GM10847 (cell line): Measurements from ENCODE around the gene NEU2.

ENCODE experiments used
- POLR2A ChIP-seq: IDR thresholded peaks from 2 replicates; pipeline ENCODE4 v1.6.1; 2011; ENCODE audit not compliant: insufficient read length; ENCODE audit errors: extremely low read depth

The NEU2 gene

GRCh38 chr2:233032551-233033320 lies at the start of gene NEU2:
NEU2 (plus strand) TSS chr2:233032672; CDS start chr2:233032672, 0 bp downstream.
- TF ChIP-seq POLR2A, result no peak

GRCh38 chr2:232982926-232983668 lies 49.4 kb upstream of the NEU2 start:
- no peak for TF ChIP-seq POLR2A

DNA sequence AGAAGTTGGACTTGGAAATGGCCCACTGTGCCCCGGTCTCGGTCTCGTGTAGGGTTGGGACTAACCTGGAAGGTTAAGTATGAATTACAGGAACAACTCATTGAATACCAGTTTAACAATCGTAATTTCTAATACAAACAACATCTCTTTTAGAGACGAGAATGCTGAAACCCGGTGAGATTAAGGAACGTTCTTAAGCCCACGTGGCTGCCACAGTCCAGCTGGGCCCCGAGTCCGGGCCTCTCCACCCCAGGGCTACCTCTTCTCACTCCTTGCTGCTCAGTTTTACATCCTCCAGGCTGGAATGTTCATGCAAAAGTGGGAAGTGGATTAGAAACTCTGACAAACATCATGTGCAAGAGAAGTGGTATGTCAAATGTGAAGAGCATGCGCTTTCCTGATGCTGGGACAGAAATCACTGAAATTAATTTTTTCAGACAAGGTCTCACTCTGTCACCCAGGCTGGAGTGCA lies 48.8 kb upstream of the NEU2 start:
- TF ChIP-seq POLR2A, result no peak

DNA sequence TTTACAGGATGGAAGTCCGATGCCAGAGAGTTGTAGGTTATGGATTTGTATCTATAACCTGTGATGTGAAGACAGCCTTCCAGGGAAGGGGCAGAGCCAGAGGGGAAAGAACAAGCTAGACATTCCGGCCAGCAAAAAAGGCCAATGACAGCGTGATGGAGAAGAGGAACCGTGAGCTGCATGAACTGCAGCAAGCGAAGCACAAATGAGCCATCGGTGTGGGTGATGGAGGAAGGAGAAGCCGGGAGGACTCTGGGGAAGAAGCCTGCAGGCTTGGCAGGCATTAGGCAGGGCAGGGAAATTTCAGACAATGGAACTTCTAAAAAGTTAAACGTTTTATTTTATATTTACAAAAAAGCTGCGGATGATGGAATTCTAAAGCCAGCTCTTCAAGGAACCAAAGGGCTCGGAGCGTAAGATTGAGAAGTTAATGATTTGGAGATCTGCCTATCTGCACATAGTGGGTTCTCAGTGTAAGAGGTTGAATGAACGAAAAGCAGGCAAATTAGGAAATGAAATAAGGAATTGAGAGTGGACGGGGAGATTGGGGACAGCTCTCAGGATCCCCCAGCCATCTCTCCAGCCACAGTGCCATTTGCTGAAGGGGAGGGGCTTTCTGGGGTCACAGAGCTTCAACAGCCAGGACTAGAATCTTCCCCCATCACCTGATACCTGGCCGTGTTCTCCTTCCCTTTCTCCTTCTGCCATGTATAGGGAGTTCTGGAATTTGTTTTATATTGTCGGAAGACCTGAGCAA lies 47.8 kb upstream of the NEU2 start:
- no peak for TF ChIP-seq POLR2A

DNA sequence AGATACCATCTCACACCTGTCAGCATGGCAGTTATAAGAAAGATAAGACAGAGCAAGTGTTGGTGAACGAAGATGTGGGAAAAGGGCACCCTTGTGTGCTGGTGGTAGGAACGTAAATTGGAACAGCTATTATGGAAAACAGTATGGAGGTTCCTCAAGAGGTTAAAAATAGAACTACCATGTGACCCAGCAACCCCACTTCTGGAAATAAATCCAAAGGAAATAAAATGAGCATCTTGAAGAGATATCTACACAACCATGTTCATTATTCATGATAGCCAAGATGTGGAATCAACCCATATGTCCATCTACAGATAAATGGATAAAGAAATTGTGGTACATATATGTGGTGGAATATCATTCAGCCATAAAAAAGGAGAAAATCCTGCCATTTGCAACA lies 46.3 kb upstream of the NEU2 start:
- TF ChIP-seq POLR2A, result no peak

GRCh38 chr2:232993231-232993821 lies 39.1 kb upstream of the NEU2 start:
- TF ChIP-seq POLR2A, result no peak

DNA sequence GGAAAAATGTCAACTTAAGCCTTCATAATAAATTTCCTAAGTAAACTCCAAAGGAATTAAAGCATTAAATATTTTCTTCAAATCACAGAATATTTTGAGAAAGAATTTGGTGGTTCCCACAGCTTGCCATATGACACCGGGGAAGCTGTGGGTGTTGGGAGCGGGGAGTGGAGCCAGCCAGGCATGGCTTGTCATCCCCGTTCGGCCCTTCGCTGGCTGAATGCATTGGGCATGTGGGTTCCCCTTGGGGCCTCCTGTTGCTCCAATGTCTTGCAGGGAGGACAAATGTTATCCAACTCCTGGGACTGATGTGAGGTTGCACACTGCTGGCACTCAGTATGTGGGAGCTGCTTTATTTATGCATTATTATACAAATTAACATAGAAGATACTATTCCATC lies 38.0 kb upstream of the NEU2 start:
- TF ChIP-seq POLR2A, result no peak

GRCh38 chr2:232997749-232998665 lies 34.5 kb upstream of the NEU2 start:
- TF ChIP-seq POLR2A, result no peak

DNA sequence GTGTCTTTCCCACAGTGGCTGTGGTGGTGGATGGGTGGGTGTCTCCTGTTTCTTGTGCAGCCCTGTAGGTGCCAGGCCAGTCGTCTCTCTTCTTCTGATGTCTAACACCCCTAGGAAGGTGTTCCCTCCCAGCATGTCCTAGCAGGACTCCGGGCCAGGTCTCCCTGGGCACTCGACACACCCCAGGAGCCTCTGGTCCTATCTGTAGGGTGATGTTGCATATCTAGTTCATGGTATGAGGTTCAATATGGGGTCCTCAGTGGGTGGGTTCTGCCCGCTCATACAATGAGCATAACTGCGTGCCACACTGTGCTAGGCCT lies 33.8 kb upstream of the NEU2 start:
- no peak for TF ChIP-seq POLR2A

DNA sequence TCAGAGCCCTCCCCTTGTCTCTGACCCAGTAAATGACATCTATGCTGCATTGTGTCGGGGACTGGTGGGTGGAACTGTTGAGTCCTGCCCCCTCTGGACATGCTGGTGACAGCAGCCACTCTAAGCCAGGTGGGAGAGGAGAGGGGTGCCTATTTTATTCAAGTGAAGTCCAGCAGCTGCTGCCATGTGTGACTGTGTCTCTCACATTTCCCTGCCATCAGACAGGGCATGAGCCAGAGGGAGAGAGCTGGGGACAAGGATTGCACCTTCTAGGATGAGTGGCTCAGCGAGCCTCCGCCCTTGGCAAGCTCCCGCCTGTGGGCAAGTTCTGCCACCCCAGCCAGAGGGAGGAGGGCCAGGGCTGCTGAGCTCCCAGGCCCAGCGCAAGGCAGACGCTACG lies 33.1 kb upstream of the NEU2 start:
- TF ChIP-seq POLR2A, result no peak

DNA sequence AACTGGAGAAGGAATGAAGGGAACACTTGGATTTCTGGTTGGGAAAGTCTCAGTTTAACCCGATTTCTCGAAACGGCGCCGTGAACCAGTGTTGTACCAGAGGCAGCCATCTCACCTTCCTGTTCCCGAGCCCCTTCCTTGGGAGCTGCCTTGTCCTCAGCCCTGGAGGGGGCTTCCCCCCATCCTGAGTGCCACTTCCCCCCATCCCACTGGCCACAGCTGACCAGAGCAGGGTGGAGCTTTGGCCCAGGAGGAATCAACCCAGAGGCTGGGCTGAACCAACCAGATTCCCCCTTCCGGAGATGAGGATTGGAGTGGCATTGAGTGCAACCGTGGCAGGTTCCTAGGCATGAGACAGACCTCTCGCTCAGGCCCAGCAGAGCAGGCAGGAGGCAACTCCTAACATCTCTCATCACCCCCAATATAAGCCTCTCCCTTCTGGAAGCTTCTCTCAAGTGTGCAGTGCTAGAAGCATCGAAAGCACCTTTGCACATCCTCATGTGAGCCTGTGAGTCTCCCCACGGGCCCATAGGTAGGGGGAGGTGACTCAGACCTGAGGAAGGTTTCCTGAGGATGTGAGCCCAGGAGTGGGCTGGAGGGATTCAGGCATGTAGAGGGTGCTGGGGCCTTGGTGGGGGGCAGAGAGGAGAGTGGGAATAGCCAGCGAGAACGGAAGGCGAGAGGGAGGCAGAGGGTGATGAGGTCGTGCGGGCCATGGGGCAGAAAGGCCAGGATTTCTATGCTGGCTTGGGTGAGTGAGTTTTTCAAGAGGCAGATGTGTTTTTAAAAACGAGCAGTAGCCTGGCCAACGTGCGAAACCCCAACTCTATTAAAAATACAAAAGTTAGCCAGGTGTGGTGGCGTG lies 31.4 kb upstream of the NEU2 start:
- TF ChIP-seq POLR2A, result no peak

GRCh38 chr2:233002829-233003657 lies 29.4 kb upstream of the NEU2 start:
- TF ChIP-seq POLR2A, result no peak
